H9 (cell line): ENCODE data around the gene TACR1. TPM values are rescaled to one million over a fixed set of nuclear protein-coding genes. Genes with fewer than 3 reads are reported as not detected.

Experiments used
- DNase-seq: peaks from one replicate; pipeline ENCODE4 v3.0.0-alpha.2; 2017
- H2AFZ ChIP-seq: one replicate; pipeline ENCODE4 v1.6.1; 2013; ENCODE audit warnings: mild to moderate bottlenecking, low read length, control low read depth, moderate library complexity
- H2AK5ac ChIP-seq: 2 replicates; pipeline ENCODE4 v1.6.1; 2013; ENCODE audit warnings: low read length, control low read depth, mixed read lengths; ENCODE audit not compliant: insufficient read length
- H2BK120ac ChIP-seq: one replicate; pipeline ENCODE4 v1.6.1; 2013; ENCODE audit warnings: low read depth, mild to moderate bottlenecking, low read length, control low read depth, inconsistent platforms; ENCODE audit not compliant: poor library complexity, severe bottlenecking
- H2BK12ac ChIP-seq: 2 replicates; pipeline ENCODE4 v1.6.1; 2013; ENCODE audit warnings: low read length, control low read depth, mixed read lengths, low read depth; ENCODE audit not compliant: insufficient read length
- H2BK15ac ChIP-seq: 2 replicates; pipeline ENCODE4 v1.6.1; 2013; ENCODE audit warnings: low read depth, low read length, control low read depth
- H2BK20ac ChIP-seq: one replicate; pipeline ENCODE4 v1.6.1; 2013; ENCODE audit warnings: low read depth, mild to moderate bottlenecking, low read length, control low read depth, inconsistent platforms; ENCODE audit not compliant: poor library complexity, severe bottlenecking
- H2BK5ac ChIP-seq: 2 replicates; pipeline ENCODE4 v1.6.1; 2013; ENCODE audit warnings: low read length, control low read depth, mixed read lengths; ENCODE audit not compliant: insufficient read length
- H3K14ac ChIP-seq: 2 replicates; pipeline ENCODE4 v1.6.1; 2013; ENCODE audit warnings: low read length, control low read depth; ENCODE audit not compliant: insufficient read depth
- H3K18ac ChIP-seq: 2 replicates; pipeline ENCODE4 v1.6.1; 2013; ENCODE audit warnings: low read depth, mild to moderate bottlenecking, mixed read lengths, low read length, control low read depth; ENCODE audit not compliant: insufficient read length
- H3K23ac ChIP-seq: 2 replicates; pipeline ENCODE4 v1.6.1; 2013; ENCODE audit warnings: low read length, control low read depth, mixed read lengths, low read depth; ENCODE audit not compliant: insufficient read length
- H3K23me2 ChIP-seq: 2 replicates; pipeline ENCODE4 v1.6.1; 2013; ENCODE audit warnings: low read depth, mild to moderate bottlenecking, mixed read lengths, low read length, control low read depth; ENCODE audit not compliant: insufficient read length, poor library complexity, severe bottlenecking
- H3K27ac ChIP-seq: 2 replicates; pipeline ENCODE4 v1.5.1; 2013; ENCODE audit warnings: low read length, control low read depth, mixed read lengths, low read depth; ENCODE audit not compliant: insufficient read length
- H3K27me3 ChIP-seq: 2 replicates; pipeline ENCODE4 v1.6.1; 2013; ENCODE audit warnings: low read length, control low read depth, inconsistent platforms; ENCODE audit not compliant: insufficient read depth
- H3K4ac ChIP-seq: 2 replicates; pipeline ENCODE4 v1.6.1; 2013; ENCODE audit warnings: low read depth, mild to moderate bottlenecking, control low read depth, inconsistent platforms, low read length, moderate library complexity
- H3K4me1 ChIP-seq: 2 replicates; pipeline ENCODE4 v1.6.1; 2013; ENCODE audit warnings: low read length, control low read depth, inconsistent platforms; ENCODE audit not compliant: insufficient read depth
- H3K4me2 ChIP-seq: 2 replicates; pipeline ENCODE4 v1.6.1; 2013; ENCODE audit warnings: low read length, control low read depth, mixed read lengths; ENCODE audit not compliant: insufficient read length, insufficient read depth
- H3K56ac ChIP-seq: 2 replicates; pipeline ENCODE4 v1.6.1; 2013; ENCODE audit warnings: low read depth, mild to moderate bottlenecking, mixed read lengths, low read length, control low read depth; ENCODE audit not compliant: insufficient read length
- H3K79me1 ChIP-seq: 2 replicates; pipeline ENCODE4 v1.6.1; 2013; ENCODE audit warnings: low read depth, mild to moderate bottlenecking, moderate library complexity, low read length, control low read depth, inconsistent platforms; ENCODE audit not compliant: insufficient read depth, poor library complexity, severe bottlenecking
- H3K79me2 ChIP-seq: 2 replicates; pipeline ENCODE4 v1.6.1; 2013; ENCODE audit warnings: low read length, control low read depth, inconsistent platforms; ENCODE audit not compliant: insufficient read depth
- H3K9ac ChIP-seq: 2 replicates; pipeline ENCODE4 v1.6.1; 2013; ENCODE audit warnings: low read length, control low read depth, mixed read lengths; ENCODE audit not compliant: insufficient read length; ENCODE audit errors: extremely low read depth
- H3K9me3 ChIP-seq: one replicate; pipeline ENCODE4 v1.6.1; 2013; ENCODE audit warnings: low read depth, low read length, inconsistent platforms; ENCODE audit not compliant: control insufficient read depth
- H3T11ph ChIP-seq: one replicate; pipeline ENCODE4 v1.6.1; 2013; ENCODE audit warnings: mild to moderate bottlenecking, low read length, control low read depth, inconsistent platforms
- H4K20me1 ChIP-seq: one replicate; pipeline ENCODE4 v1.6.1; 2013; ENCODE audit not compliant: control insufficient read depth, insufficient read length, insufficient read depth
- H4K5ac ChIP-seq: 2 replicates; pipeline ENCODE4 v1.6.1; 2013; ENCODE audit warnings: low read depth, mild to moderate bottlenecking, mixed read lengths, low read length, control low read depth; ENCODE audit not compliant: insufficient read length
- H4K8ac ChIP-seq: replicated peaks from 2 replicates; pipeline ENCODE4 v1.6.1; 2013; ENCODE audit warnings: low read length, control low read depth, mixed read lengths, low read depth; ENCODE audit not compliant: insufficient read length
- H4K91ac ChIP-seq: 2 replicates; pipeline ENCODE4 v1.6.1; 2013; ENCODE audit warnings: low read depth, mild to moderate bottlenecking, moderate library complexity, mixed read lengths, low read length, control low read depth; ENCODE audit not compliant: insufficient read length
- H3K27ac Mint-ChIP-seq, 3 experiments: 2 replicates in 2 of 3; 3 replicates in 1 of 3; pipeline ENCODE4 v1.8.0; 2020 to 2021; ENCODE audit warnings: mixed read lengths in 3 of 3, mild to moderate bottlenecking in 1 of 3, moderate library complexity in 1 of 3
- H3K27me3 Mint-ChIP-seq: 2 replicates; pipeline ENCODE4 v1.8.0; 2021; ENCODE audit warnings: low read depth, mild to moderate bottlenecking, moderate library complexity, mixed read lengths
- H3K36me3 Mint-ChIP-seq, 3 experiments: 2 replicates in 2 of 3; 3 replicates in 1 of 3; pipeline ENCODE4 v1.8.0; 2020 to 2021; ENCODE audit warnings: low read depth in 3 of 3, mixed read lengths in 3 of 3; ENCODE audit not compliant: insufficient read depth in 1 of 3
- H3K4me1 Mint-ChIP-seq, 2 experiments: 2 replicates each; pipeline ENCODE4 v1.8.0; 2020; ENCODE audit warnings: mixed read lengths in 2 of 2
- H3K4me3 Mint-ChIP-seq, 2 experiments: 2 replicates in 1 of 2; 3 replicates in 1 of 2; pipeline ENCODE4 v1.8.0; 2020 to 2021; ENCODE audit warnings: mild to moderate bottlenecking in 2 of 2, mixed read lengths in 2 of 2, moderate library complexity in 1 of 2
- H3K9me3 Mint-ChIP-seq, 2 experiments: 2 replicates in 1 of 2; 3 replicates in 1 of 2; pipeline ENCODE4 v1.8.0; 2020; ENCODE audit warnings: mild to moderate bottlenecking in 2 of 2, mixed read lengths in 2 of 2, moderate library complexity in 1 of 2
- CTCF ChIP-seq: fragments of 200-600 bp; sonication (generic); conservative IDR thresholded peaks from 3 replicates; pipeline ENCODE4 v1.8.0; 2021; ENCODE audit warnings: antibody characterized with exemption, mild to moderate bottlenecking
- WGBS: extraction: QIAGEN DNeasy Blood & Tissue Kit; methylation state at CpG from one replicate; pipeline ENCODE4 v1.1.7; 2013; ENCODE audit warnings: missing lambda C conversion rate, low lambda C conversion rate, mixed read lengths; ENCODE audit not compliant: insufficient read length; ENCODE audit errors: extremely low coverage; 5-methylcytosine and 5-hydroxymethylcytosine counted together
- total RNA-seq: library from RNA; stranded (reverse); gene quantifications from 2 replicates; pipeline ENCODE4 v1.2.1, GENCODE V29; 2021

The TACR1 gene
- total RNA-seq, 1 experiment from 2014 or later = 1.4 TPM

GRCh38 chr2:75194184-75194868, 5.0 kb downstream of the TACR1 start:
- no peak overlapping the region for H2AFZ ChIP-seq
- H3K79me1 ChIP-seq = no peaks in the 10 kb centered on the region
- H3K27me3 ChIP-seq = peaks cover 16% of the 10 kb centered on the region
- H3K56ac ChIP-seq = no peak overlapping the region
- H3K23me2 ChIP-seq = peaks cover 4% of the 10 kb centered on the region
- H2AK5ac ChIP-seq = no peak overlapping the region
- H3K14ac ChIP-seq = no peak overlapping the region
- H3K4me2 ChIP-seq = no peak overlapping the region
- H3K9ac ChIP-seq = no peak overlapping the region
- no peak overlapping the region for H2BK5ac ChIP-seq
- H2BK15ac ChIP-seq = no peak overlapping the region
- H2BK120ac ChIP-seq = no peak overlapping the region
- H3K23ac ChIP-seq = no peak overlapping the region
- Mint-ChIP-seq H3K27ac (no peak overlapping the region), H3K27me3 (peaks cover 42% of the 10 kb centered on the region), H3K36me3 (no peaks in the 10 kb centered on the region), H3K9me3 (no peaks in the 10 kb centered on the region), H3K4me3 (no peak overlapping the region), H3K4me1 (peaks cover 20 to 34% of the 10 kb centered on the region in 2 experiments)
- H3K9me3 ChIP-seq = no peaks in the 10 kb centered on the region
- no peak for DNase-seq
- TF ChIP-seq CTCF = no peak
- no peak overlapping the region for H4K8ac ChIP-seq
- no peak overlapping the region for H2BK20ac ChIP-seq
- WGBS = no CpG with 5 or more reads among the region's 4 CpGs
- H3K18ac ChIP-seq = no peak overlapping the region
- H4K5ac ChIP-seq = no peak overlapping the region
- no peak overlapping the region for H3T11ph ChIP-seq
- peaks cover 3% of the 10 kb centered on the region for H4K20me1 ChIP-seq
- no peak overlapping the region for H2BK12ac ChIP-seq
- H4K91ac ChIP-seq = no peak overlapping the region
- H3K27ac ChIP-seq = no peak overlapping the region
- peaks cover 3% of the 10 kb centered on the region for H3K4me1 ChIP-seq
- H3K4ac ChIP-seq = no peak overlapping the region
- no peaks in the 10 kb centered on the region for H3K79me2 ChIP-seq
